Prostate gland (tissue), 2 donors: Measurements from ENCODE around the gene FADS2. TPM values are rescaled to one million over a fixed set of nuclear protein-coding genes. Genes with fewer than 3 reads are reported as not detected.

ENCODE experiments used
- DNase-seq: peaks from one replicate; pipeline ENCODE4 v3.0.0-alpha.2; 2019; ENCODE audit warnings: low spot score
- H3K27ac ChIP-seq, 2 donors: fragments of 200-600 bp; sonication (generic); 2 replicates each; pipeline ENCODE4 v1.5.1; 2017 to 2019
- H3K27me3 ChIP-seq: fragments of 200-600 bp; sonication (generic); replicated peaks from 2 replicates; pipeline ENCODE4 v1.5.1; 2019; ENCODE audit not compliant: insufficient read depth
- H3K36me3 ChIP-seq, 2 donors: fragments of 200-600 bp; sonication (generic); 1 replicate in 1 of 2; 2 replicates in 1 of 2; pipeline versions ENCODE4 v1.5.1 to v1.8.1; 2017 to 2019
- H3K4me1 ChIP-seq: fragments of 200-600 bp; sonication (generic); replicated peaks from 2 replicates; pipeline ENCODE4 v1.5.1; 2019
- H3K4me3 ChIP-seq, 2 donors: fragments of 200-600 bp; sonication (generic); 2 replicates each; pipeline ENCODE4 v1.5.1; 2017 to 2019
- H3K9me3 ChIP-seq: fragments of 200-600 bp; sonication (generic); 2 replicates; pipeline ENCODE4 v1.5.1; 2017
- POLR2A ChIP-seq: fragments of 450-650 bp; IDR thresholded peaks from one replicate; pipeline ENCODE4 v1.6.1; 2016; ENCODE audit warnings: antibody characterized with exemption, mild to moderate bottlenecking
- POLR2AphosphoS5 ChIP-seq: sonication (generic); formaldehyde crosslinking; IDR thresholded peaks from one replicate; pipeline ENCODE4 v1.6.1; 2017; ENCODE audit warnings: antibody characterized with exemption
- WGBS: methylation state at CpG from one replicate; pipeline ENCODE4 v1.1.5; 2018; 5-methylcytosine and 5-hydroxymethylcytosine counted together
- intact Hi-C: fragments of 100-400 bp; cut with DNase I; formaldehyde crosslinking; loops from one replicate; pipeline ENCODE4 v1.14.2; 2022
- total RNA-seq, 2 donors: library from RNA; depleted of rRNA; stranded (reverse); fragments of >200 nt; gene quantifications; one replicate each; pipeline ENCODE4 v1.1.0, GENCODE V29; 2016
- TF ChIP-seq, protein P1 (sequence below), 4 experiments: fragments of 200-600 bp in 2 of 4; fragments of 450-650 bp in 2 of 4; sonication (generic) in 2 of 4; IDR thresholded peaks; 1 replicate in 3 of 4; 2 replicates in 1 of 4; pipeline ENCODE4 v1.5.1; 2016 to 2019; ENCODE audit warnings: antibody characterized with exemption in 4 of 4, mild to moderate bottlenecking in 2 of 4, moderate library complexity in 2 of 4

FADS2 gene
- total RNA-seq, 2 donors from 2014 or later = 67.5 to 213 TPM

DNA sequence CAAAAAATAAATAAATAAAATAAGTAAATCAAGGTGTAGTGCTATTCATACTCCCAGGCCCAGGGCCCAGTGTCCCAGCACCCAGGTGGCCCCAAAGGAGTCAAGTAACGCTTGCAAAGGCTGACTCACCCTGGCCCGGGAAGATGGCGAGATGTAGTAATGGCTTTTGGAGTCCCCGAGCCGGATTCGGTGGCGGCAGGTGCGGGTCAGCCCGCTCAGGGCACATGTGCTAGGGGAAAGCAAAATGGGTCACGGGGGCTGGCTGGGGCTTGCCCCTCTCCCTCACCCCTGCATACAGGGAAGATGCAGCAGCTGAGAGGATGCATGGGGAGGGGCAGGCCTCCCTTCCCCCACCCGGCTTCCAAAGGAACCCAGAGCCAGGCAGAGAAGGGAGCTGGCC lies 74.2 kb downstream of the FADS2 start:
- H3K9me3 ChIP-seq = no peaks in the 10 kb centered on the region
- H3K27me3 ChIP-seq = no peaks in the 10 kb centered on the region
- no peak for DNase-seq
- TF ChIP-seq, protein P1, sequence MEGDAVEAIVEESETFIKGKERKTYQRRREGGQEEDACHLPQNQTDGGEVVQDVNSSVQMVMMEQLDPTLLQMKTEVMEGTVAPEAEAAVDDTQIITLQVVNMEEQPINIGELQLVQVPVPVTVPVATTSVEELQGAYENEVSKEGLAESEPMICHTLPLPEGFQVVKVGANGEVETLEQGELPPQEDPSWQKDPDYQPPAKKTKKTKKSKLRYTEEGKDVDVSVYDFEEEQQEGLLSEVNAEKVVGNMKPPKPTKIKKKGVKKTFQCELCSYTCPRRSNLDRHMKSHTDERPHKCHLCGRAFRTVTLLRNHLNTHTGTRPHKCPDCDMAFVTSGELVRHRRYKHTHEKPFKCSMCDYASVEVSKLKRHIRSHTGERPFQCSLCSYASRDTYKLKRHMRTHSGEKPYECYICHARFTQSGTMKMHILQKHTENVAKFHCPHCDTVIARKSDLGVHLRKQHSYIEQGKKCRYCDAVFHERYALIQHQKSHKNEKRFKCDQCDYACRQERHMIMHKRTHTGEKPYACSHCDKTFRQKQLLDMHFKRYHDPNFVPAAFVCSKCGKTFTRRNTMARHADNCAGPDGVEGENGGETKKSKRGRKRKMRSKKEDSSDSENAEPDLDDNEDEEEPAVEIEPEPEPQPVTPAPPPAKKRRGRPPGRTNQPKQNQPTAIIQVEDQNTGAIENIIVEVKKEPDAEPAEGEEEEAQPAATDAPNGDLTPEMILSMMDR (IDR thresholded peaks at IDR 0.05) = no peak
- TF ChIP-seq POLR2A (no peak), POLR2AphosphoS5 (no peak)
- no peaks in the 10 kb centered on the region for H3K36me3 ChIP-seq
- H3K4me3 ChIP-seq = no peak overlapping the region
- H3K27ac ChIP-seq = no peak overlapping the region
- no peaks in the 10 kb centered on the region for H3K4me1 ChIP-seq
- WGBS = 89% methylated on average over 11 of the region's 11 CpGs
- intact Hi-C loops = no loop called here

DNA sequence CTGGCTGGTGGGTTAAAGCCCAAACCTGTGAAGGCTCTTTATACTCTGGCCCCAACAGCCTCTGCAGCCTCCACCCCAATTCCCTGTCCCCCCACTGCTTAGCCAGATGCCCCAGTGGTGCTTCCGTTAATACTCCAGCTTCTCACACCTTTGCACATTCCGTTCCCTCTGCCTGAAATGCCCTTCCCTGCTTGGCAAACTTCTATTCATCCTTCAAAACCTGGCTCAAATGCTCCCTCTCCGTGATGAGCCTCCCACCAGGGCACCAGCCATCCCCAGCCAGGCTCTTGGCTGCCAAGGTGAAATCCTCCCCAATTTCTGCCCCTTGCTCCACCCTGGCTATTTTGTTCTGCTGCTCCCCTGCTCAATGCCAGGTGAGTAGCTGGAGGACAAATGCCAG lies 75.7 kb downstream of the FADS2 start:
- WGBS = 95% methylated on average over 3 of the region's 3 CpGs
- H3K4me1 ChIP-seq = no peaks in the 10 kb centered on the region
- intact Hi-C loops = no loop called here
- no peak overlapping the region for H3K27ac ChIP-seq
- no peaks in the 10 kb centered on the region for H3K9me3 ChIP-seq
- H3K27me3 ChIP-seq = no peaks in the 10 kb centered on the region
- DNase-seq = no peak
- no peaks in the 10 kb centered on the region for H3K36me3 ChIP-seq
- no peak overlapping the region for H3K4me3 ChIP-seq
- TF ChIP-seq POLR2A (no peak), POLR2AphosphoS5 (no peak)
- TF ChIP-seq, protein P1 (IDR thresholded peaks at IDR 0.05) = no peak

DNA sequence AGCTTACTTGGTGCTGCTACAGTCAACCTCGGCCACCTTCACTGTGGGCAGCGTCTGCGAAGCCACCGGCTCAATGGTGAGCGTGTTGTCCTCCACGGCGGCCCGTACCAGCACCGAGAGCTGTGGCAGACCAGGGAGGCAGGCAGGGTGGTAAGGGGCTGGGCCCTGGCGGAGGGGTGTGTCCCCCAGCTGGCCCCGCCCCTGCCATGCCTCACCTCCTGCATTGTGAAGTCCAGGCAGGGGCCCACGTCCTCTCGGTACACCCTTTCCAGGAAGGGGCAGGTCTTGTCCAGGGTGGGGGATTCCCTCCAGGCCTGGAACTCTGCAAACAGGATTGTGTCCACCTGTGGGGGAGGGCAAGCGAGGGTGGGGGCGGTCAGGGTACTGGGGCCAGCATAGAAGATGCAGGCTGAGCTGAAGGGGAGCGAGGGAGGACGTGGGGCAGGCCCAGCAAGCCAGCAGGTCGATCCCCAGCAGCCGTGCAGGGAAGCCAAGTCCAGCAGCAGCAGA lies 76.5 kb downstream of the FADS2 start:
- TF ChIP-seq POLR2AphosphoS5 (no peak), POLR2A (no peak)
- TF ChIP-seq, protein P1 (IDR thresholded peaks at IDR 0.05) = no peak
- 43% methylated on average over 18 of the region's 19 CpGs for WGBS
- Histone ChIP-seq H3K27ac (no peak overlapping the region), H3K27me3 (no peaks in the 10 kb centered on the region), H3K4me3 (no peak overlapping the region), H3K36me3 (no peaks in the 10 kb centered on the region), H3K4me1 (no peaks in the 10 kb centered on the region), H3K9me3 (no peaks in the 10 kb centered on the region)
- intact Hi-C loops = no loop called here
- peak; percentile 35 for DNase-seq

DNA sequence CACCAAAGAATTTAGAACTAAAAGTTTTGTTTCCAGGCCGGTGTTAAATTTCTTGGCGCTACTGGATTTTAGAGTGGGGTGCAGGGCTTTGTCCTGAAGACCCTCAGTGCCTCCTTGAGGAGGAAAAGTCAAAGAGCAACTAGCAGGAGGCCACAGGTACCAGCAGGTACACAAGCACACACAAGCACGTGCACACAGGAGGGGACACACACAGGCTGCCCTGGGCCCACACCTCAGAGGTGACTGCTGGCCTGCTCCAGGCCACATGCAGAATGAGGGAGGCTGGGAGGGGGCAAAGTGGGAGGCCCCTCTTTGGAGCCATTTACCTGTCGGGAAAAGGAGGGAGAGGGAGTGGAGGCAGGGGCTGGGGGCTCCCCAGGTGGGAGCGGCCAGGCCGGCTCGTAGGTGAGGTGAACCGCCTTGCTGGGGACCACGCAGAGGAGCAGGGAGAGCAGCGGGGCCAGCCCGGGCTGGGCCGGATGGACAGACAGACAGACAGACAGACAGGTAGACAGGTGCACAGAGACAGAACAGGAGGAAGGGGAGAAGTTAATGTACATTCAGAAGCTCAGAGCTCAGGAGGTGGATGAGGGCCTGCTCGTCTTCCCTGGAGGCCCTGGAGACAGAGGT lies 77.1 kb downstream of the FADS2 start:
- Histone ChIP-seq H3K27ac (no peak overlapping the region), H3K4me1 (no peaks in the 10 kb centered on the region), H3K9me3 (no peaks in the 10 kb centered on the region), H3K36me3 (no peaks in the 10 kb centered on the region), H3K27me3 (no peaks in the 10 kb centered on the region), H3K4me3 (no peak overlapping the region)
- TF ChIP-seq, protein P1 (IDR thresholded peaks at IDR 0.05) = no peak
- TF ChIP-seq POLR2AphosphoS5 (no peak), POLR2A (no peak)
- intact Hi-C loops = no loop called here
- WGBS = 94% methylated on average over 13 of the region's 13 CpGs
- no peak for DNase-seq

- H3K36me3 ChIP-seq = no peaks in the 10 kb centered on the region
- DNase-seq = no peak
- 96% methylated on average over 12 of the region's 14 CpGs for WGBS
- H3K27me3 ChIP-seq = no peaks in the 10 kb centered on the region
- intact Hi-C loops = no loop called here
- TF ChIP-seq, protein P1 (IDR thresholded peaks at IDR 0.05) = no peak
- no peak for TF ChIP-seq POLR2AphosphoS5
- TF ChIP-seq POLR2A = no peak
- H3K4me3 ChIP-seq = no peak overlapping the region
- H3K9me3 ChIP-seq = no peaks in the 10 kb centered on the region
- H3K4me1 ChIP-seq = no peaks in the 10 kb centered on the region
- H3K27ac ChIP-seq = no peak overlapping the region
Observed at GRCh38 chr11:61905801-61906521, 77.9 kb downstream of the FADS2 start.
